UCSD-AML1 (cell line): ENCODE measurements around the gene CYTH3.
"Not testable (repeated sequence)": the region's sequence is repeated elsewhere in the genome, so short reads cannot be mapped to it uniquely, and the experiment has no call there.

Experiments
- DNase-seq: peaks from one replicate; lab custom pipeline; 2025; ENCODE audit not compliant: unreplicated experiment; lab: John Stamatoyannopoulos, UW

Gene CYTH3

GRCh38 chr7:6272481-6273323 is at the start of gene CYTH3:
TSS of gene CYTH3 (minus strand) at chr7:6272624. CDS start at chr7:6272507, 117 bp downstream.
- peak; percentile 66 for DNase-seq

GRCh38 chr7:6320791-6321190 is 48.4 kb upstream of the CYTH3 start:
- DNase-seq: no peak

- no peak for DNase-seq
Observed at GRCh38 chr7:6317797-6318438, 45.5 kb upstream of the CYTH3 start.

- DNase-seq: no peak
Observed at GRCh38 chr7:6316226-6316625, 43.8 kb upstream of the CYTH3 start.

- DNase-seq: no peak
Observed at GRCh38 chr7:6315746-6316145, 43.3 kb upstream of the CYTH3 start.

GRCh38 chr7:6310271-6310993 is 38.0 kb upstream of the CYTH3 start:
- DNase-seq: no peak

- DNase-seq: no peak
Observed at GRCh38 chr7:6307762-6308161, 35.3 kb upstream of the CYTH3 start.

- DNase-seq: no peak
Observed at GRCh38 chr7:6306471-6306870, 34.0 kb upstream of the CYTH3 start.

- no peak for DNase-seq
Observed at GRCh38 chr7:6305330-6305729, 32.9 kb upstream of the CYTH3 start.

- not testable (repeated sequence) for DNase-seq
Observed at GRCh38 chr7:6301446-6301845, 29.0 kb upstream of the CYTH3 start.

- DNase-seq: no peak
Observed at GRCh38 chr7:6299774-6300173, 27.4 kb upstream of the CYTH3 start.

GRCh38 chr7:6294839-6295238 is 22.4 kb upstream of the CYTH3 start:
- DNase-seq: peak; percentile 9

- no peak for DNase-seq
Observed at GRCh38 chr7:6293202-6293601, 20.8 kb upstream of the CYTH3 start.

GRCh38 chr7:6291941-6292340 is 19.5 kb upstream of the CYTH3 start:
- DNase-seq: not testable (repeated sequence)

- DNase-seq: no peak
Observed at GRCh38 chr7:6291531-6291930, 19.1 kb upstream of the CYTH3 start.

- DNase-seq: no peak
Observed at GRCh38 chr7:6290319-6290741, 17.9 kb upstream of the CYTH3 start.

- no peak for DNase-seq
Observed at GRCh38 chr7:6288270-6288860, 15.9 kb upstream of the CYTH3 start.

GRCh38 chr7:6286486-6286885 is 14.1 kb upstream of the CYTH3 start:
- DNase-seq: no peak

GRCh38 chr7:6284461-6285360 is 12.3 kb upstream of the CYTH3 start:
- no peak for DNase-seq

GRCh38 chr7:6284055-6284400 is 11.6 kb upstream of the CYTH3 start:
- no peak for DNase-seq
